HG02981 (cell line): ENCODE results near the gene GOLGA3.
"Not testable (repeated sequence)": the region's sequence is repeated elsewhere in the genome, so short reads cannot be mapped to it uniquely, and the experiment has no call there.

Experiments
- ATAC-seq: cut with Tn5 transposase; IDR thresholded peaks from one replicate; pipeline ENCODE4 v1.9.1; 2021; ENCODE audit warnings: mild to moderate bottlenecking, moderate library complexity; ENCODE audit not compliant: unreplicated experiment

Gene GOLGA3, protein sequence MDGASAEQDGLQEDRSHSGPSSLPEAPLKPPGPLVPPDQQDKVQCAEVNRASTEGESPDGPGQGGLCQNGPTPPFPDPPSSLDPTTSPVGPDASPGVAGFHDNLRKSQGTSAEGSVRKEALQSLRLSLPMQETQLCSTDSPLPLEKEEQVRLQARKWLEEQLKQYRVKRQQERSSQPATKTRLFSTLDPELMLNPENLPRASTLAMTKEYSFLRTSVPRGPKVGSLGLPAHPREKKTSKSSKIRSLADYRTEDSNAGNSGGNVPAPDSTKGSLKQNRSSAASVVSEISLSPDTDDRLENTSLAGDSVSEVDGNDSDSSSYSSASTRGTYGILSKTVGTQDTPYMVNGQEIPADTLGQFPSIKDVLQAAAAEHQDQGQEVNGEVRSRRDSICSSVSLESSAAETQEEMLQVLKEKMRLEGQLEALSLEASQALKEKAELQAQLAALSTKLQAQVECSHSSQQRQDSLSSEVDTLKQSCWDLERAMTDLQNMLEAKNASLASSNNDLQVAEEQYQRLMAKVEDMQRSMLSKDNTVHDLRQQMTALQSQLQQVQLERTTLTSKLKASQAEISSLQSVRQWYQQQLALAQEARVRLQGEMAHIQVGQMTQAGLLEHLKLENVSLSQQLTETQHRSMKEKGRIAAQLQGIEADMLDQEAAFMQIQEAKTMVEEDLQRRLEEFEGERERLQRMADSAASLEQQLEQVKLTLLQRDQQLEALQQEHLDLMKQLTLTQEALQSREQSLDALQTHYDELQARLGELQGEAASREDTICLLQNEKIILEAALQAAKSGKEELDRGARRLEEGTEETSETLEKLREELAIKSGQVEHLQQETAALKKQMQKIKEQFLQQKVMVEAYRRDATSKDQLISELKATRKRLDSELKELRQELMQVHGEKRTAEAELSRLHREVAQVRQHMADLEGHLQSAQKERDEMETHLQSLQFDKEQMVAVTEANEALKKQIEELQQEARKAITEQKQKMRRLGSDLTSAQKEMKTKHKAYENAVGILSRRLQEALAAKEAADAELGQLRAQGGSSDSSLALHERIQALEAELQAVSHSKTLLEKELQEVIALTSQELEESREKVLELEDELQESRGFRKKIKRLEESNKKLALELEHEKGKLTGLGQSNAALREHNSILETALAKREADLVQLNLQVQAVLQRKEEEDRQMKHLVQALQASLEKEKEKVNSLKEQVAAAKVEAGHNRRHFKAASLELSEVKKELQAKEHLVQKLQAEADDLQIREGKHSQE (N-terminal part only)

GRCh38 chr12:132828706-132829534, at the start of gene GOLGA3:
Gene GOLGA3 (minus strand): TSS chr12:132828869. CDS start chr12:132822128, 6,741 bp downstream.
- peak; percentile 79 for ATAC-seq

DNA sequence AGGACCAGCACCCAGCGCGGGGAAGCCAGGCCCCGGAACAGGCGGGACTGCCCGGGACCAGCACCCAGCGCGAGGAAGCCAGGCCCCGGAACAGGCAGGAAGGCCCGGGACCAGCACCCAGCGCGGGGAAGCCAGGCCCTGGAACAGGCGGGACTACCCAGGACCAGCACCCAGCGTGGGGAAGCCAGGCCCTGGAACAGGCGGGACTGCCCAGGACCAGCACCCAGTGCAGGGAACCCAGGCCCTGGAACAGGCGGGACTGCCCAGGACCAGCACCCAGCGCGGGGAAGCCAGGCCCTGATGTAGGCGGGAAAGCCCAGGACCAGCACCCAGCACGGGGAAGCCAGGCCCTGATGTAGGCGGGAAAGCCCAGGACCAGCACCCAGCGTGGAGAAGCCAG, 46.0 kb upstream of the GOLGA3 start:
- not testable (repeated sequence) for ATAC-seq

DNA sequence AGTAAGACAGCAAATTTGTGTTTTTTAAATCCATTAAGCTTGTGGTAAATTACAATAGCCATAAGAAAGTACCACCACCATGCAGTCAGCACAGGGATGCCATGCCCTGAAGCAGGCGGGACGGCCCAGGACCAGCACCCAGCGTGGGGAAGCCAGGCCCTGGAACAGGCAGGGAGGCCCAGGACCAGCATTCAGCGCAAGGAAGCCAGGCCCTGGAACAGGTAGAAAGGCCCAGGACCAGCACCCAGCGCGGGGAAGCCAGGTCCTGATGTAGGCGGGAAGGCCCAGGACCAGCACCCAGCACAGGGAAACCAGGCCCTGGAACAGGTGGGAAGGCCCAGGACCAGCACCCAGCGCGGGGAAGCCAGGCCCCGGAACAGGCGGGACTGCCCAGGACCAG, 45.5 kb upstream of the GOLGA3 start:
- no peak for ATAC-seq

- no peak for ATAC-seq
Measured at GRCh38 chr12:132873724-132874123, 45.1 kb upstream of the GOLGA3 start.

DNA sequence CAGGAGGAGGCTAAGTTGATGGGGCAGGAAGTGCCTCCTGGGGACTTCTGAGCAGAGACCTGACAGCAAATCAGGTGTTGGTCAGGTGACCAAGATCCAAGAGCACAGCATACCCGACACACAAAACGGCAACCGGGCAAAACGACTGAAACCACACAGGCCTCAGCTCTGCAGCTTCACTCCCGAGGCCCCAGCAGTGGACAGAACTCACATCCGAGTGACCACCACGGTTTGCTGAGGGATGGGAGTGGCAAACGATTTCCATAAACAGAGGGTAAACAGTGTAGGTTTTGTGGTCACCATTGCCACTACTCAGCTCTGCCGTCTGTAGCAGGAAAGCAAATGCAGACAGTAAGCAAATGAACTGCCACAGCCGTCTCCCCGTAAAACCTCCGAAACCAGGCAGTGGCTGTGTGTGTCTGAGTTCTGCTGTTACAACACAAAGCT, 44.3 kb upstream of the GOLGA3 start:
- ATAC-seq: no peak

DNA sequence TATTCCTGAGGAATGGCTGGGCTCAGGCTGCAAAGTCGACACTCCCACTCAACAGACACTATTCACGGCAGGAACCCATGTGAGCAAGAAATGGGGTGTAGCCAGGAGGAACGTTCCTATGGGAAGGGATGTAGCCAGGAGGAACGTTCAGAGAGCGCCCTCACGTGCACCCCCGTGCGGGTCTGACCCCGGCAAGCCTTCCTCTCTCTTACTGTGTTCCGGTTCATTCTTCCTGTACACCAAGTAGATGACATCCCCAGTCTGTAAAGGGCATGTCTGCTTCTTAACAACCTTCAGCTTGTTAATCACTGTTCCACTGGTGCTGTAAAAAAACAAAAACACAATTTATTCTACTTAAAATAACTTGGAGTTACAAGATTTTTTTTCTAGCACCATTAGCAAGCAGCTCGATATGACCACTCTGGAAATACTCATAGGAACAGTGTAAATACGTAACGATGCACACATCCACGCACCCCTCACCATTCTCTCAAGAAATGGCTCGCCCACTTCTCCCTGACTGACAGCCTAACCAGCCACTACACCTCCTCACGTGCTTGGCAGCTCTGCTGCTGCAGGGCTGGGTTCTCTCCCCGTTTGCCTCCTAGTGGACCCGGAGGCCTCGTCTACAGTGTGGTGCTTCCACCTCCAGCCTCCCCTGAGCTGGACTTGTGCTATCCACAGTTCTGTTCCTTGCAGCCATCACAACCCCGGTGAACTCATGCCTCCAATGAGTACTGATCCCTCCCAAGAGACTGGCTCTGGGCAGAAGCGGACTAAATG, 43.6 kb upstream of the GOLGA3 start:
- no peak for ATAC-seq

DNA sequence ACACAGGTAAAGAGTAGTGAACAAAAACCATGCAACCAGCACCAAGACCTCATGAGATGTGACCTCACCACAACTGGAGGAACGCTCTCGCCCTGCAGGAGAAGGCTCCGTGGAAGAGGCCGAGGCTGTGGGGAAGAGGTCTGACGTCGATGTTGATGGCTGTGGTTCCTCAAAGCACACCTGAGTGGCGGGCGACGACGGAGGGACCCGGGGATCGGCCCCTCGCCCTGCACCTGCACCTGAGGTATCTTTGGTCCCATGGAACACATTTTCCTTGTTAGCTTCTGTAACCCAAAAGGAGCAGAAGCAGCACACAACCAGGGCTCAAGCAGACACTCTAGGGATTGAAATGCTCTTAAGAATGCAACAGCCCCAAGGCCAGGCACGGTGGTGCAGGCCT, 40.9 kb upstream of the GOLGA3 start:
- ATAC-seq: no peak

DNA sequence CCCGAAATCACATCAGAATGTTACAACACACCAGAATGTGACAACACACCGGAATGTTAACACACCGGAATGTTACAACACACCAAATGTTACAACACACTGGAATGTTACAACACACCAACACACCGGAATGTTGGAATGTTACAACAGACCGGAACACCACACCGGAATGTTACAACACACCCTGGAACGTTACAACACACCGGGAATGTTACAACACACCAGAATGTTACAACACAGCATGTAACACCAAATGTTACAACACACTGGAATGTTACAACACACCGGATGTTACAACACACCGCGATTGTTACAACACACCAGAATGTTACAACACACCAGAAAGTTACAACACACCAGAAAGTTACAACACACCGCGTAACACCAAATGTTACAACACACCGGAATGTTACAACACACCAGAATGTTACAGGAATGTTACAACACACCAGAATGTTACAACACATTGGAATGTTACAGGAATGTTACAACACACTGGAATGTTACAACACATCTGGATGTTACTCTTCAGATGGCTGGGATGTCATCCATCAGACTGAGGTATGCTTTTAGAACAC, 37.7 kb upstream of the GOLGA3 start:
- ATAC-seq: no peak

DNA sequence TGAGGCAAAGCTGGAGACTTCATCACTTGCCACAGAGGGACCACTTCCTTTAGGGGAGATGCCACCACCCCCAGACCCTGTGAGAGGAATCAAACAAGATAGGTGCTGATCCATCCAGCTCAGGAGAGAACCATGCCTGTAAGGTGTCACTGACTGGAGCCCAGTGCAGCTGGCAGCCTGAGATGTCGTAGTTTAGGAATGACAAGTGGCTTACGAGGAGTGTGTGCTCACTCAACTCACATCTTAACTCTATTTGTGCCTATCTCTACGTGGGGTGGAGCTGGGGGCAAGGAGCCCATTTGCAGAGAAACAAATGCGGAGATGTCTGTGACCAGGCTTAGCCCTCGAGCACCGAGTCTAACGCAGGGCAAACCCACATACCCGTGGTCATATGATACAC, 32.9 kb upstream of the GOLGA3 start:
- no peak for ATAC-seq

DNA sequence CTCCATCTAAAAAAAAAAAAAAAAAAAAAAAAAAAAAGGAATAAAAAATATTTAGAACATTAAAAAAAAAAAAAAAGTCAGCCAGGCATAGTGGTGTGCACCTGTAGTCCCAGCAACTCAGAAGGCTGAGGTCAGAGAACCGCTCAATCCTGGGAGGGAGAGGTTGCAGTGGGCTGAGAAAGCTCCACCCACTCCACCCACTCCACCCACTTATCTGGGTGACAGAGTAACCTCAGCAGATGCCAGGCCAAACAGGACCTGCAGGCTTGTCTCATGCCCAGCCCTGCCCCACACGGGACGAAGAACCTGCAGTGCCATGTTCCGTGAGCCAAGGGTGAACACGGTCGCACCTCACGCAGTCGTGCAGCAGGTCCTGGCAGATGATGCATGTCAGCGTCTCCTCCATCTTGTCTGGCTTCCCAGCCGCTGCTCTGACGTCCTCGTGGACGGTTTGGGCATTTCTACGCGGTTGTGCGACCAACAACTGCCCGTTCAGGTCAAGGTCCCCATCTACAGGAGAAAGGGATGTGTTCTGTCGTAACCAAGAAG, 30.1 kb upstream of the GOLGA3 start:
- no peak for ATAC-seq

DNA sequence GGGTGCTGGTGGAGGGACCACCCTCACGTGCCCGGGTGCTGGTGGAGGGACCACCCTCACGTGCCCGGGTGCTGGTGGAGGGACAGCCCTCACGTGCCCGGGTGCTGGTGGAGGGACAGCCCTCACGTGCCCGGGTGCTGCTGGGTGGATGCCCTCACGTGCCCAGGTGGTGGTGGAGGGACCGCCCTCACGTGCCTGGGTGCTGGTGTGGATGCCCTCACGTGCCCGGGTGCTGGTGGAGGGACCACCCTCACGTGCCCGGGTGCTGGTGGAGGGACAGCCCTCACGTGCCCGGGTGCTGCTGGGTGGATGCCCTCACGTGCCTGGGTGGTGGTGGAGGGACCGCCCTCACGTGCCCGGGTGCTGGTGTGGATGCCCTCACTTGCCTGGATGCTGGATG, 28.4 kb upstream of the GOLGA3 start:
- ATAC-seq: not testable (repeated sequence)

DNA sequence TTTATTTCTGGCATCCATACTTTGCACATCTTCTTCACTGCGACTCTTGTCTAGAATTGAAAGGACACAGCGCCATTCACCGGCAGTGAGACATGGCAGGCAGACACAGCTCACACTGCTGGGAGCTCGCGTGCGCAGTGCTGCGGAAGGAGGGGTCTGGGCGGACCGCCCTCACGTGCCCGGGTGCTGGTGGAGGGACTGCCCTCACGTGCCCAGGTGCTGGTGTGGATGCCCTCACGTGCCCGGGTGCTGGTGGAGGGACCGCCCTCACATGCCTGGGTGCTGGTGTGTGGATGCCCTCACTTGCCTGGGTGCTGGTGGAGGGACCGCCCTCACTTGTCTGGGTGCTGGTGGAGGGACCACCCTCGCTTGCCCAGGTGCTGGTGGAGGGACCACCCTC, 27.9 kb upstream of the GOLGA3 start:
- no peak for ATAC-seq

DNA sequence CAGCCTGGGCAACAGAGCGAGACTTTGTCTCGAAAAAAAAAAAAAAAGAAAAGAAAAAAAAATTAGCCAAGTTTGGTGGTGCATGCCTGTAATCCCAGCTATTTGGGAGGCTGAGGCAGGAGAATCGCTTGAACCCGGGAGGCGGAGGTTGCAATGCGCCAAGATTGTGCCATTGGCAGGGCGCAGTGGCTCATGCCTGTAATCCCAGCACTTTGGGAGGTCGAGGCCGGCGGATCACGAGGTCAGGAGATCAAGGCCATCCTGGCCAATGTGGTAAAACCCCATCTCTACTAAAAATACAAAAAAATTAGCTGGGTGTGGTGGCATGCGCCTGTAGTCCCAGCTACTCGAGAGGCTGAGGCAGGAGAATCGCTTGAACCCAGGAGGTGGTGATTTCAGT, 26.5 kb upstream of the GOLGA3 start:
- not testable (repeated sequence) for ATAC-seq

DNA sequence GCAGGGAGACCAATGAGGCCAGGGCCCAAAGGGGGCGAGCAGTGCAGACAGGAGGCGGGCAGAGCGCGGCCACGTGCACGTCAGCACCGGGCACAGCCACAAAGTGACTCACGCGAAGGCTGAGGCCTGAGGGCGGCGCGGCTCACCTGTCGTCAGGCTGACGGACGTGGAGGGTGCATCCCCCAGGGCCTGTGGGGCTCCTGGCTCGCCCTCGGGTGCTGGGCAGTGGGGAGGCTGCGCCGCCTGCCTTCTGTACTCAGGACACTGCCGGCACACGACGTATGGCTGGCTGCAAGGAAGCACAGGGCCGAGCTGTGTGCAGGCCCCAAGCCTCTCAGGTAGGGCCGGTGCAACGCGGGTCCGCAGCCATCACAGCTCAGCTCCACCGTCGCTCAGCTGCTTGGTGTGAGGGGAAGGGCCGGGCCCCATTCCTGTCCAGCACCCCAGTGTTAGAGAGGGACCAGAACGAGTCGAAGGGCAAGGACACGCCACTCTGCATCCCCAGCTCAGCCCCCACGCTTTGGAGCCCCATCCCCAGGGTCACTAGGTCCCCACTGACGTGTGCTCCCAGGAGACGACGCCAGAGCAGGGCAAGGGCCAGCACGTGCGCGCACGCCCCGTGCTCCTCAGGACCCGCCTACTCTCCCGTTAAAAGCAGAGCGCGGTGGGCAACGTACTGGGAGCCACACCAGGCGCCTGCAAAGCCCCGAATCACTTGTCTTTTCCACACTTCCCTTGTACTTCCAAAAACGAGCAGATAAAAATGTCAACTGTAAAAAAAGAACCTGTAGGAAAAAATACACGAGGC, 24.8 kb upstream of the GOLGA3 start:
- no peak for ATAC-seq

DNA sequence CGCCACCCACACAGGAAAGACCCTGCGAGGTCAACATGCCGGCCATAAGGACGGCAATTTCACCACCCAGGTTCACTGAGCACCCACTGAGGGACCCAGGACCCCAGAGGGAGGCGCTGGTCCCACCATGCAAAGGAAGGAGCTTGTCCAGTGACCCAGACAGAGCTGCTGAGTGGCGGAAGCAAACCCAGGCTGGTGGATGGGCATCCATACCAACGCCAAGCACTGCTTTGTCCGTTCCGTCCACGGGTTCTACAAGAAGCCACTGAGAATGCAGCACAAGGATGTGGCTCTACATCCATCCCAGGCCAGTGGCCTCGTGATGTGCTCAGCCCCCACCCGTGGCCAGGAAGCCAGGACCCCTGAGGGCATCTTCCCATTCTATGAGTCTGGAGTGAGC, 23.8 kb upstream of the GOLGA3 start:
- no peak for ATAC-seq

GRCh38 chr12:132851465-132851864, 22.8 kb upstream of the GOLGA3 start:
- no peak for ATAC-seq

DNA sequence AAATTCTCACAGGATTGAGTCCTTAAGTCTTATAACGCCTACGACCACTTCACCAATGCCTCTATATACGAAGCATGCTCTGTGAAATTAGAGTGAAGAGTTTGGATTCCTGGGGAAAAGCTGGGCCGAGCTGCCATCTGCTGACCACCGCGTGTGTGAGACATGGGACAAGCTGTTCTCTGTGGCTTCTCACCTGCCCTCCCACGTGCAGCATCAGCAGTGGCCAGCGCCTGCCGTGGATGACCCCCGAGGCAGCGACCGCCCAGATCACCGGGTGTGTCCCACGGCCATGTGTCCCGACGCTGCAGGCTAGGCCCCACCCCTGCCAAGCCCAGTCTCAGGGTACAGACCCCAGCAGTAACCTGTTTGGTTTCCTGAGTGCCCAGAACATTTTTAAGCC, 21.6 kb upstream of the GOLGA3 start:
- no peak for ATAC-seq

- ATAC-seq: no peak
Measured at GRCh38 chr12:132848521-132848920, 19.9 kb upstream of the GOLGA3 start.
